HEK293 (cell line): Measurements from ENCODE around the gene FAM120B.

Source experiments
- CTCF ChIA-PET: fragments of 350-600 bp; formaldehyde crosslinking; extraction: SDS; loops from one replicate; lab custom pipeline; 2021; ENCODE audit warnings: antibody characterized with exemption; lab: Yijun Ruan, JAX
- POLR2A ChIA-PET: fragments of 300-600 bp; formaldehyde crosslinking; extraction: SDS; loops from one replicate; lab custom pipeline; 2020; ENCODE audit warnings: antibody characterized with exemption, inconsistent platforms; lab: Yijun Ruan, JAX
- H3K27ac ChIP-seq: fragments of 200-500 bp; sonication (Bioruptor generic); 2 replicates; pipeline ENCODE4 v1.5.1; 2014; ENCODE audit warnings: low read depth, low read length, control low read depth, inconsistent platforms; ENCODE audit errors: extremely low read depth
- H3K36me3 ChIP-seq, 2 experiments: fragments of 200-500 bp in 1 of 2; sonication (Bioruptor generic) in 1 of 2; 1 replicate in 1 of 2; 2 replicates in 1 of 2; pipeline ENCODE4 v1.5.1; 2014 to 2017; ENCODE audit warnings: inconsistent platforms in 2 of 2, low read length in 2 of 2; ENCODE audit not compliant: control insufficient read depth in 2 of 2, insufficient read depth in 1 of 2
- H3K4me1 ChIP-seq: fragments of 200-500 bp; sonication (Bioruptor generic); 2 replicates; pipeline ENCODE4 v1.5.1; 2014; ENCODE audit warnings: mild to moderate bottlenecking, low read length, inconsistent platforms; ENCODE audit not compliant: control insufficient read depth, insufficient read depth
- H3K4me3 ChIP-seq: 2 replicates; pipeline ENCODE4 v1.5.1; 2011; ENCODE audit warnings: low read depth, mild to moderate bottlenecking, control low read depth, low read length, moderate library complexity
- H3K9me3 ChIP-seq: fragments of 200-500 bp; sonication (Bioruptor generic); 2 replicates; pipeline ENCODE4 v1.5.1; 2014; ENCODE audit warnings: low read depth, low read length, inconsistent platforms; ENCODE audit not compliant: control insufficient read depth, insufficient read depth
- BCL11A ChIP-seq: fragments of 450-650 bp; formaldehyde crosslinking; IDR thresholded peaks from 2 replicates; pipeline ENCODE4 v1.5.1; 2016; ENCODE audit warnings: low read depth, missing biosample characterization, missing genetic modification characterization
- IKZF3 ChIP-seq: fragments of 450-650 bp; IDR thresholded peaks from 2 replicates; pipeline ENCODE4 v1.5.0; 2018; ENCODE audit warnings: missing biosample characterization, mild to moderate bottlenecking, missing genetic modification characterization, moderate library complexity
- MEIS1 ChIP-seq: sonication (generic); formaldehyde crosslinking; IDR thresholded peaks from 2 replicates; pipeline ENCODE4 v1.8.1; 2022; ENCODE audit warnings: missing genetic modification reagents, mild to moderate bottlenecking, borderline replicate concordance
- MZF1 ChIP-seq: fragments of 450-650 bp; formaldehyde crosslinking; IDR thresholded peaks from 2 replicates; pipeline ENCODE4 v1.5.1; 2017; ENCODE audit warnings: missing biosample characterization, missing genetic modification characterization, borderline replicate concordance
- TCF7L2 ChIP-seq: IDR thresholded peaks from 2 replicates; pipeline ENCODE4 v1.6.1; 2011; ENCODE audit warnings: low read depth, mild to moderate bottlenecking, inconsistent platforms, low read length, moderate library complexity, borderline replicate concordance
- ZBTB48 ChIP-seq: fragments of 450-650 bp; formaldehyde crosslinking; IDR thresholded peaks from 2 replicates; pipeline ENCODE4 v1.5.1; 2016; ENCODE audit warnings: missing biosample characterization, missing genetic modification characterization
- ZNF202 ChIP-seq: fragments of 450-650 bp; formaldehyde crosslinking; IDR thresholded peaks from 2 replicates; pipeline ENCODE4 v1.5.1; 2016; ENCODE audit warnings: missing biosample characterization, missing genetic modification characterization, borderline replicate concordance
- ZNF302 ChIP-seq: fragments of 450-650 bp; formaldehyde crosslinking; IDR thresholded peaks from 2 replicates; pipeline ENCODE4 v1.5.1; 2016; ENCODE audit warnings: missing biosample characterization, missing genetic modification characterization, low read depth
- ZNF335 ChIP-seq: fragments of 450-650 bp; formaldehyde crosslinking; conservative IDR thresholded peaks from 2 replicates; pipeline ENCODE4 v1.5.1; 2016; ENCODE audit warnings: missing biosample characterization, missing genetic modification characterization
- ZNF48 ChIP-seq: fragments of 450-650 bp; formaldehyde crosslinking; IDR thresholded peaks from 2 replicates; pipeline ENCODE4 v1.5.1; 2016; ENCODE audit warnings: missing biosample characterization, missing genetic modification characterization
- ZNF548 ChIP-seq: fragments of 450-650 bp; formaldehyde crosslinking; IDR thresholded peaks from 2 replicates; pipeline ENCODE4 v1.5.1; 2016; ENCODE audit warnings: missing biosample characterization, missing genetic modification characterization
- ZNF555 ChIP-seq: fragments of 450-650 bp; formaldehyde crosslinking; conservative IDR thresholded peaks from 2 replicates; pipeline ENCODE4 v1.5.1; 2017; ENCODE audit warnings: missing biosample characterization, mild to moderate bottlenecking, missing genetic modification characterization, inconsistent platforms
- ZNF558 ChIP-seq: fragments of 450-650 bp; formaldehyde crosslinking; IDR thresholded peaks from 2 replicates; pipeline ENCODE4 v1.5.1; 2016; ENCODE audit warnings: missing biosample characterization, missing genetic modification characterization
- ZNF670 ChIP-seq: fragments of 450-650 bp; formaldehyde crosslinking; IDR thresholded peaks from 2 replicates; pipeline ENCODE4 v1.5.1; 2016; ENCODE audit warnings: missing biosample characterization, missing genetic modification characterization, low read depth
- ZSCAN30 ChIP-seq: fragments of 450-650 bp; IDR thresholded peaks from 2 replicates; pipeline ENCODE4 v1.5.1; 2018; ENCODE audit warnings: missing biosample characterization, mild to moderate bottlenecking, missing genetic modification characterization, moderate library complexity
- TF ChIP-seq, protein P1 (sequence below): fragments of 450-650 bp; formaldehyde crosslinking; IDR thresholded peaks from 2 replicates; pipeline ENCODE4 v1.5.1; 2016; ENCODE audit warnings: missing biosample characterization, missing genetic modification characterization
- TF ChIP-seq, protein P2 (sequence below): fragments of 450-650 bp; formaldehyde crosslinking; IDR thresholded peaks from 2 replicates; pipeline ENCODE4 v1.5.1; 2016; ENCODE audit warnings: missing biosample characterization, missing genetic modification characterization
- TF ChIP-seq, protein P3 (sequence below): fragments of 450-650 bp; formaldehyde crosslinking; IDR thresholded peaks from 2 replicates; pipeline ENCODE4 v1.5.1; 2016; ENCODE audit warnings: missing biosample characterization, missing genetic modification characterization
- TF ChIP-seq, protein P4 (sequence below): fragments of 450-650 bp; formaldehyde crosslinking; IDR thresholded peaks from 2 replicates; pipeline ENCODE4 v1.5.1; 2016; ENCODE audit warnings: missing biosample characterization, missing genetic modification characterization, low read depth
- TF ChIP-seq, protein P5 (sequence below): fragments of 450-650 bp; formaldehyde crosslinking; IDR thresholded peaks from 2 replicates; pipeline ENCODE4 v1.5.1; 2016; ENCODE audit warnings: missing biosample characterization, missing genetic modification characterization
- TF ChIP-seq, protein P6 (sequence below): fragments of 450-650 bp; formaldehyde crosslinking; IDR thresholded peaks from 2 replicates; pipeline ENCODE4 v1.5.1; 2016; ENCODE audit warnings: missing biosample characterization, missing genetic modification characterization

The FAM120B gene

DNA sequence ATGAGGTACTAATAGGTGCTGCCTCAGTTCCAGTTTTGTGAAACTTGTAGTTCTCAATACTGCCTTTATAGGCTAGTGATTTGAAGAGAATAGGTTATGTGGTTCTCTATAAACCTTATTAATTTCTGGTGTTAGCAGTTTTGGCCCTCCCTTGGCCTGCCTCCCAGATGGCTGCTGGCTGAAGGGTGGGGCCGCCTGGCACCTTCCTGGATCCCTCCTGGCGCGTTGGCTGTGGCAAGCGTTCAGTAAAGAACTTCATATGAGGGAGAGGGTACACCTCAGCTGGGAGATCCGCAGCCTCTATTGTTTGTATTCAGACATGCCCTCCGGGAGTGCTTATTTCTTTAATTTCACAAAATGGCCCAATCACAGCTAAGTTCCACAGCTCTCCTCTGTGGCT, 51.9 kb downstream of the FAM120B start (continued):
- TF ChIP-seq, protein P1, sequence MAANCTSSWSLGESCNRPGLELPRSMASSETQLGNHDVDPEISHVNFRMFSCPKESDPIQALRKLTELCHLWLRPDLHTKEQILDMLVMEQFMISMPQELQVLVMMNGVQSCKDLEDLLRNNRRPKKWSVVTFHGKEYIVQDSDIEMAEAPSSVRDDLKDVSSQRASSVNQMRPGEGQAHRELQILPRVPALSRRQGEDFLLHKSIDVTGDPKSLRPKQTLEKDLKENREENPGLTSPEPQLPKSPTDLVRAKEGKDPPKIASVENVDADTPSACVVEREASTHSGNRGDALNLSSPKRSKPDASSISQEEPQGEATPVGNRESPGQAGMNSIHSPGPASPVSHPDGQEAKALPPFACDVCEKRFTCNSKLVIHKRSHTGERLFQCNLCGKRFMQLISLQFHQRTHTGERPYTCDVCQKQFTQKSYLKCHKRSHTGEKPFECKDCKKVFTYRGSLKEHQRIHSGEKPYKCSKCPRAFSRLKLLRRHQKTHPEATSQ (tag by site-specific recombination) = no peak
- TF ChIP-seq, protein P2, sequence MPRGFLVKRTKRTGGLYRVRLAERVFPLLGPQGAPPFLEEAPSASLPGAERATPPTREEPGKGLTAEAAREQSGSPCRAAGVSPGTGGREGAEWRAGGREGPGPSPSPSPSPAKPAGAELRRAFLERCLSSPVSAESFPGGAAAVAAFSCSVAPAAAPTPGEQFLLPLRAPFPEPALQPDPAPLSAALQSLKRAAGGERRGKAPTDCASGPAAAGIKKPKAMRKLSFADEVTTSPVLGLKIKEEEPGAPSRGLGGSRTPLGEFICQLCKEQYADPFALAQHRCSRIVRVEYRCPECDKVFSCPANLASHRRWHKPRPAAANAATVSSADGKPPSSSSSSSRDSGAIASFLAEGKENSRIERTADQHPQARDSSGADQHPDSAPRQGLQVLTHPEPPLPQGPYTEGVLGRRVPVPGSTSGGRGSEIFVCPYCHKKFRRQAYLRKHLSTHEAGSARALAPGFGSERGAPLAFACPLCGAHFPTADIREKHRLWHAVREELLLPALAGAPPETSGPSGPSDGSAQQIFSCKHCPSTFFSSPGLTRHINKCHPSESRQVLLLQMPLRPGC (tag by site-specific recombination) = no peak

DNA sequence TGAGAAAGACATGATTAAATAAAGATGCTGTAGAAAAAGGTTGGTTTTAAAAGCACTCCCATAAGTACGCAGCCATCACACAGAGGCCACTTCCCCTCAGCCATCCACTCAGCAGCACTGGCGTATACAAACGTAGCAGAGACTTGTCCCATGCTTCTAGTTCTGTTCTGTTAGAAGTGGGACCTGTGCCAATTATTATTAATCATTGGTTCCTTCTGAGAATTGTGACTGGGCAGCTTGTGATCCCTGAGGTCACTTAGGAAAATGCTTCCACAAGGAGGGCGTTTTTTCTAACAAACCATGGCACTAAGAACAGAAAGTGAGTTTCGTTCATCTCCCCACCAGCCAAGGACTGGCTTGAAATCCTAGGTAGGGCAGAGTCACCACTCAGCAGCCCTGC, 53.9 kb downstream of the FAM120B start:
- no peak overlapping the region for H3K4me3 ChIP-seq
- TF ChIP-seq ZNF302 (tag by site-specific recombination) = no peak
- no peak for TF ChIP-seq ZBTB48 (tag by site-specific recombination)
- TF ChIP-seq, protein P3, sequence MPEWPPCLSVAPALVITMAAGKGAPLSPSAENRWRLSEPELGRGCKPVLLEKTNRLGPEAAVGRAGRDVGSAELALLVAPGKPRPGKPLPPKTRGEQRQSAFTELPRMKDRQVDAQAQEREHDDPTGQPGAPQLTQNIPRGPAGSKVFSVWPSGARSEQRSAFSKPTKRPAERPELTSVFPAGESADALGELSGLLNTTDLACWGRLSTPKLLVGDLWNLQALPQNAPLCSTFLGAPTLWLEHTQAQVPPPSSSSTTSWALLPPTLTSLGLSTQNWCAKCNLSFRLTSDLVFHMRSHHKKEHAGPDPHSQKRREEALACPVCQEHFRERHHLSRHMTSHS (tag by site-specific recombination) = no peak
- TF ChIP-seq ZNF555 = no peak
- TF ChIP-seq TCF7L2 = no peak
- TF ChIP-seq ZNF48 (tag by site-specific recombination) = no peak
- TF ChIP-seq ZNF202 = no peak
- TF ChIP-seq ZNF548 (tag by site-specific recombination) = no peak
- no peak for TF ChIP-seq BCL11A (tag by site-specific recombination)
- TF ChIP-seq, protein P1 (tag by site-specific recombination) = no peak
- TF ChIP-seq IKZF3 (tag by site-specific recombination) = no peak
- TF ChIP-seq, protein P4, sequence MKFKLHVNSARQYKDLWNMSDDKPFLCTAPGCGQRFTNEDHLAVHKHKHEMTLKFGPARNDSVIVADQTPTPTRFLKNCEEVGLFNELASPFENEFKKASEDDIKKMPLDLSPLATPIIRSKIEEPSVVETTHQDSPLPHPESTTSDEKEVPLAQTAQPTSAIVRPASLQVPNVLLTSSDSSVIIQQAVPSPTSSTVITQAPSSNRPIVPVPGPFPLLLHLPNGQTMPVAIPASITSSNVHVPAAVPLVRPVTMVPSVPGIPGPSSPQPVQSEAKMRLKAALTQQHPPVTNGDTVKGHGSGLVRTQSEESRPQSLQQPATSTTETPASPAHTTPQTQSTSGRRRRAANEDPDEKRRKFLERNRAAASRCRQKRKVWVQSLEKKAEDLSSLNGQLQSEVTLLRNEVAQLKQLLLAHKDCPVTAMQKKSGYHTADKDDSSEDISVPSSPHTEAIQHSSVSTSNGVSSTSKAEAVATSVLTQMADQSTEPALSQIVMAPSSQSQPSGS (tag by site-specific recombination) = no peak
- TF ChIP-seq ZNF558 (tag by site-specific recombination) = no peak
- no peak for TF ChIP-seq ZSCAN30 (tag by site-specific recombination)
- no peak for TF ChIP-seq MEIS1 (CRISPR knock-in tag)
- POLR2A ChIA-PET = no interaction called here
- no peak overlapping the region for H3K27ac ChIP-seq
- H3K9me3 ChIP-seq = no peaks in the 10 kb centered on the region
- no peaks in the 10 kb centered on the region for H3K4me1 ChIP-seq
- CTCF ChIA-PET = no interaction called here
- H3K36me3 ChIP-seq = peaks cover 18 to 92% of the 10 kb centered on the region in 2 experiments

DNA sequence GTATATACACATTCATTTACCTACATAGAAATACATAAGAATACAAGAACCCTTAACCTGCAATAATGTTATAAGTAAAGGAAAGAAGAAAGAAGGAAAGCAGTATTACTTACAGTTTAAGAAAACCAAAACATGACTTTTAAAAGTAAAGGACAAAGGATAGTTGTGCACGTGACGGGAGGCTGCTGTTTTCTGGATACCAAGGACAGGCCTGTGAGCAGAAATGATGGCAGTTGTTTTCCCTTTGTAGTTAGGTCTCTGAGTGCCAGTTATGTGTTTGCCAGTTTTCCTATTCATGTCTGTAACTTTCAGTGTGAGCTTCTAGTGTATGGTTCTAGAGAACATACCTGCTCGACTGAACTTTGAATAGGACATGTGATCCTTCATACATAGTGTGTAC, 54.8 kb downstream of the FAM120B start:
- Histone ChIP-seq H3K9me3 (no peaks in the 10 kb centered on the region), H3K27ac (no peak overlapping the region), H3K4me3 (no peak overlapping the region), H3K4me1 (no peaks in the 10 kb centered on the region), H3K36me3 (peaks cover 18 to 95% of the 10 kb centered on the region in 2 experiments)
- ChIA-PET CTCF (no interaction called here), POLR2A (no interaction called here)
- TF ChIP-seq ZNF335 (tag by site-specific recombination) (no peak), ZNF670 (no peak), ZNF555 (no peak), MZF1 (tag by site-specific recombination) (no peak)
- TF ChIP-seq, protein P5, sequence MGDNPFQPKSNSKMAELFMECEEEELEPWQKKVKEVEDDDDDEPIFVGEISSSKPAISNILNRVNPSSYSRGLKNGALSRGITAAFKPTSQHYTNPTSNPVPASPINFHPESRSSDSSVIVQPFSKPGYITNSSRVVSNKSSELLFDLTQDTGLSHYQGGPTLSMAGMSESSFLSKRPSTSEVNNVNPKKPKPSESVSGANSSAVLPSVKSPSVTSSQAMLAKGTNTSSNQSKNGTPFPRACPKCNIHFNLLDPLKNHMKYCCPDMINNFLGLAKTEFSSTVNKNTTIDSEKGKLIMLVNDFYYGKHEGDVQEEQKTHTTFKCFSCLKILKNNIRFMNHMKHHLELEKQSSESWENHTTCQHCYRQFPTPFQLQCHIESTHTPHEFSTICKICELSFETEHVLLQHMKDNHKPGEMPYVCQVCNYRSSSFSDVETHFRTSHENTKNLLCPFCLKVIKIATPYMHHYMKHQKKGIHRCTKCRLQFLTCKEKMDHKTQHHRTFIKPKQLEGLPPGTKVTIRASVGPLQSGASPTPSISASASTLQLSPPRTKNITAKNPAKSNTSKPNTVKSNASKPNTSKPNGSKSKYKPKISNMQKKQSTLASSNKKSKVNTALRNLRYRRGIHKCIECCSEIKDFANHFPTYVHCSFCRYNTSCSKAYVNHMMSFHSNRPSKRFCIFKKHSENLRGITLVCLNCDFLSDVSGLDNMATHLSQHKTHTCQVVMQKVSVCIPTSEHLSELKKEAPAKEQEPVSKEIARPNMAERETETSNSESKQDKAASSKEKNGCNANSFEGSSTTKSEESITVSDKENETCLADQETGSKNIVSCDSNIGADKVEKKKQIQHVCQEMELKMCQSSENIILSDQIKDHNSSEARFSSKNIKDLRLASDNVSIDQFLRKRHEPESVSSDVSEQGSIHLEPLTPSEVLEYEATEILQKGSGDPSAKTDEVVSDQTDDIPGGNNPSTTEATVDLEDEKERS (tag by site-specific recombination) = no peak
- TF ChIP-seq, protein P6, sequence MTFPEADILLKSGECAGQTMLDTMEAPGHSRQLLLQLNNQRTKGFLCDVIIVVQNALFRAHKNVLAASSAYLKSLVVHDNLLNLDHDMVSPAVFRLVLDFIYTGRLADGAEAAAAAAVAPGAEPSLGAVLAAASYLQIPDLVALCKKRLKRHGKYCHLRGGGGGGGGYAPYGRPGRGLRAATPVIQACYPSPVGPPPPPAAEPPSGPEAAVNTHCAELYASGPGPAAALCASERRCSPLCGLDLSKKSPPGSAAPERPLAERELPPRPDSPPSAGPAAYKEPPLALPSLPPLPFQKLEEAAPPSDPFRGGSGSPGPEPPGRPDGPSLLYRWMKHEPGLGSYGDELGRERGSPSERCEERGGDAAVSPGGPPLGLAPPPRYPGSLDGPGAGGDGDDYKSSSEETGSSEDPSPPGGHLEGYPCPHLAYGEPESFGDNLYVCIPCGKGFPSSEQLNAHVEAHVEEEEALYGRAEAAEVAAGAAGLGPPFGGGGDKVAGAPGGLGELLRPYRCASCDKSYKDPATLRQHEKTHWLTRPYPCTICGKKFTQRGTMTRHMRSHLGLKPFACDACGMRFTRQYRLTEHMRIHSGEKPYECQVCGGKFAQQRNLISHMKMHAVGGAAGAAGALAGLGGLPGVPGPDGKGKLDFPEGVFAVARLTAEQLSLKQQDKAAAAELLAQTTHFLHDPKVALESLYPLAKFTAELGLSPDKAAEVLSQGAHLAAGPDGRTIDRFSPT (tag by site-specific recombination) = no peak
